ENCODE measurements around the gene PDIA5.

Gene PDIA5

DNA sequence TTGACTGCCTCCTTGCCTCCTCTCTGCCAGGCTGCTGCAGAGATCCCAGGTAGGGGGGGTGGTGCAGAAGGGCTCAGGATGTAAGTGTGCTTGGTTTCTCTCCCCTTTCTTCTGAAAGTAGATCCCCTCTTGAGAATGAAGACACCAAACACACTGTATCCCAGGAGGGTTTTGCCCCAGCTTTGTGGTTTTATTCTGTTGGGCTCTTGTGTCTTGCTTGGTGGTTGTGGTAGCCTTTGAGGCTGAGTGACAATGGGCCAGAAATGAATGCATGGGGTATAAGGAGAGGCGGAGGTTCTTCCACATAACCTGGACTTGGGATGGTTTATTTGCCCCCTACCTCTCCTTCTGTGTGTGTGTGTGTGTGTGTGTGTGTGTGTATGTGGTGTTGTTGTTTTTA lies 5.7 kb downstream of the PDIA5 start:
- no peak for DNase-seq

GRCh38 chr3:123075359-123075758 lies 8.5 kb downstream of the PDIA5 start:
- no peak for DNase-seq

DNA sequence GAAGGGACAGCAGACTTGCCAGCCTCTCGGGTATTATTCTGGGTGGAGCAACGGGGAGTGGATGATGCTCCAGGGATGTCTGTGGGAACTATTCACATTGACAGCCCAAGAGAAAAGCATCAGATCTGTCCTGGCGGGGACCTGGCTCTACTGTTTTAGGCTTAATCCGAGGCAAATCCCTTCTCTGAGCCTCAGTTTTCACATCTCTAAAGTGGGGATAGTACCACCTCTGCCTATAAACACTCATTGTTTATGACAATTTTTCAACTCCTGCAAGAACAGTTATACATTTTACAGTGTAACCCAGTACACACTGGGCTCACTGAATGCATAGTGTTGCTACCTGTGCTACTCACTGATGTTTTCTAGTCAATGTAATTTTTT lies 9.3 kb downstream of the PDIA5 start:
- DNase-seq, result no peak

- no peak for DNase-seq
Measured at GRCh38 chr3:123076496-123077418, 9.9 kb downstream of the PDIA5 start.

DNA sequence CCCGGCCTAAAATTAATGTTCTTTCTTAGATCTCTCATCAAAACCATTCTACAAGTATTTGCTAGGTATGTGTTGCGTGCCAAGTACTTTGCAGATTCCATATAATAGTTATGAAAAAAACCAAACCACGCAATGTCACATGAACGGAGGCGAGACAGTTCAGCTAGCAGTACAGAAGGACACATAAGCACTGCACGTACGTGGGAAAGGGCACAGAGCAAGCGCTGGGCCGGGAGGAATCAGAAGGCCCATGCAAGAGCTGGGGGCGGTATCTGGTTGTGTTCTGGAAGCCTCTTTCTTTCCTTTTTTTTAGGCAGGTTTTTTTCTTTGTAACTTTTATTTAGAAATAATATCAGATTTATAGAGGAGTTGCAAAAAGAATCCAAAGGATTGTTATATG lies 11.3 kb downstream of the PDIA5 start:
- no peak for DNase-seq

- DNase-seq, result no peak
Measured at GRCh38 chr3:123080864-123081562, 14.2 kb downstream of the PDIA5 start.

GRCh38 chr3:123081718-123082369 lies 15.0 kb downstream of the PDIA5 start:
- no peak for DNase-seq

DNA sequence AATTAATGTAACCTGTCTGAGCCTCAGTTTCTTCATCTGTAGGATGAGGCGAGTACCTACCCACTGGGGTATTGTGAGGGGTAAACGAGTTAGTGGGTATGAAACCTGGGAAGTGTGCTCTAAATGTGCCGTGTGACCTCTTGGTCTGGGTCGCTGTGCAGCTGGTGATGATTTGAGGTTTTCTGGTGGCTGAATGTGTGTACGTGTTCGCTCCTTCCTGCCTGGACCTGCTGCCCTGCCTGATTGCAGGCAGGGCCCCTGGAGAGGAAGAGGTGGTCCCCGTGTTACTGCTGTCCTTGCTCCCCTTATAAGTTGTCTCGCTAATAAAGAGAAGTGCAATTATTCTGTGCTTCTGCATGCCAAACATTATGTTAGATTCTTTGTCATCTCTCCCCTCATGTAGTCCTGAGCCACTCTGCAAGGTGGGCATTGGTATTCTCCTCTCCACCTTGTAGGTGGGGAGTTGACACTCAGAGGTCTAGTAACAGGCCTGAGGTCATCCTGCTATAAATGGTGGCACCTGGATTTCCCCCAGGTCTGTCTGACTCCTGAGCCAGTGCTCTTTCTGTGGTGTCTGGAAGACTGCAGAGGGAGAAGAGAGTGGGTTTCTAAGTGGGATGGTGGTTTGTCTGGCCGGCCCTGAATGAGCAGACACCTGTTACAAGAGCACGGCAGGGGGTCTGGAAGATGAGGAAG lies 15.7 kb downstream of the PDIA5 start:
- no peak for DNase-seq

DNA sequence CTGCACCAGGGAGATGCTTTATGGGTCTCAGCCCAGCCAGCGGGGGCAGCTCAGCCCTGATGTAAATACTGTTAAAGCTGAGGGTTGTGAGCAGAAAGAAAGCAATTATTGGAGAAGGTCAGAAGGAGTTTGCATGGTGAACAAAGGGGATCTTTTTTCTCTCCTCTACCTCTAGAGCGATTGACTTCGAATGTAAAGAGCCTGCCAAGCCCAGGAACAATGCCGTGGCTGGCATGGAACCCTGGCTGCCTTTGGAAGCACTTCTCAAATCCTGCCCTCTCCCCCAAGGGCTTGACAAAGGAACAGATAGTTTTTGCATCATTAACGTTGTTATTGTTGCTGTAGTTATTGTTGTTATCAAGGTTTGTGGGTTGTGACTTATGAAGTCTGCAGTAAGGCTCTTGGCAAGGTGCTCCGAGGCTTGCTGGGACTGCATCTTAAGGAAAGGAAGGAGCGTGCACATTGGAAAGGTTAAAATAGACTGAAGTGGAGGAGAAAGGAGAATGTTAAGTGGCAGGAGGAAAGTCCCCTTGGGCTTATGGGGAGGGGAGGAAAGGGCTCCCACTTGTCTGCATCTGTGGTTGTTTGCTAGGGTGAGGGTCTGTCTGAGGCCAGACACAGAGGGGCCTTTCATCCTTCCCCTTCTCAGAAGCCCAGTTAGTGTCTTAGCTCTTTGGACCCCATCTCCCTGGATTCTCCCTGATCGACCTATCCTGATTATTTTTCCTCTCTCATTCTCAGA lies 16.7 kb downstream of the PDIA5 start:
- DNase-seq, result no peak

DNA sequence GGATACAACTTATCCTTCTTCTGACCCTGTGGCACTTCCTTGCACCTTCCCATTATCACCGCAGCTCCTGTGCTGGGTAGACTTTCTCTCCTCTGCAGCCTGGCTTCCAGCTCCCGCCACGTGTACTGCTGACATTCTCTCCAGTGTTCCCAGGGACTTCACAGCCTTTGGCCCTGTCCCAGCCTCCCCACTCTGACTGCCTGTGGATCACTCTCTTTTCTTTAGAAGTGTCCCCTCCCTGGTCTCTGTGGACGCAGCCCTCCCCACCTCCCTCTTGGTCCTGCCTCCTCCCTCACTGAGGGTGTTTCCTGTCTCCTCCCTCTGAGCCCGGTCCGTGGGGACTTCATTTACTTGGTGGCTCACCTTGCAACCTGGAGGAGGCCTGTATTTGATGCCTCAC lies 17.4 kb downstream of the PDIA5 start:
- DNase-seq, result no peak

DNA sequence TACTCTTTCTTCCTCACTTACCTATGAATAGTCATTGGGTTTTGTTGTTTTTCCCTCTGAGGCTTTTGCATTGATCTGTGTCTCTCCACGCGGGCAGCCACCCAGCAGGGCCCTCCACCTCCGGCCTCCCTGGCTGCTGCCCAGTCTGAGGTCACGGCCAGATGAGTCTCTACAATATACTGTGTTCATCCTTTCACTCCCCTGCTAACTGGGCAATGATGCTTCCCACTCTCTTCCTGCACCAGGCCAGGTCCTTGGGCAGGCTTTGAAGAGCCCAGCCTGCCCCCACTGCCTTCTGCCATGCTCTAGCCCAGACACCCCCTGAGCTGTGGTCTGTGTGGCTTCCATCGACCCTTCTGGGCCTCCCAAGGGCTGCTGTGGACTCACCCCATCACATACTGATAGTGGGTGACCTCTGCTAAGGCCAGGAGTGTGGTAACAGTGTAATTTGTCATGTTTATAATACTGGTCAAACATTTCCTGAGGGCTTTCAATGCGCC lies 18.0 kb downstream of the PDIA5 start:
- DNase-seq, result no peak

DNA sequence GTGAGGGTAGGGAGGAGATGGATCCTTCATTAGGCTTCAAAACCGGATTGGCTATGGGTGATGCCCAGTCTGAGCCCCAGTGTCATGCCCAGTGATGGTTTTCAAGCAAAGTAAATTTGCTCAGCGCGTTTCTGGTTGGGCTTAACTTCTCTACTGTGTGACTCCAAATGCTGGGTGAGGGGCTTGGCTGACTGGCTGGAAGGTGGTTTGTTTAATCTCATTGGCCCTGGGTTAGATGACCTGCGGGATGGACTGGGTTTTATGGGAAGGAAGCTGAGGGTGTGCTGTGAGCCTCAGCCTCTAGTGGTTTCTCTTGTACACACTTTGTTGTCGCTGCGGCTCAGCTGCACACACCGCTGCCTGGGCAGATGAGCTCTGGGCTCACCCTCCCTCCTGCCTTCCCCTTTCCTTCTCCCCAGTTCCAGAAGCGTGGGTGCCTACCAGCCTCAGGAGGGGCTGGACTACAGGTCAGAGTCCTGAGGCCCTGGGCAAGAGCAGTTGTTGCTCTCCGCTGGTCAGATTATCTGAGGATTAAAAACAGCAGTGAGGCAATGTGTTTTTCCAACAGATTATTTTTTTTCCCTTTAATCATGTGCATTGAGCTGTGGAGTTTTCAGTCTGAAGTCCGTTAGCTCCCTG lies 18.6 kb downstream of the PDIA5 start:
- no peak for DNase-seq

- no peak for DNase-seq
Measured at GRCh38 chr3:123085932-123086627, 19.3 kb downstream of the PDIA5 start.

GRCh38 chr3:123088387-123088786 lies 21.6 kb downstream of the PDIA5 start:
- DNase-seq, result no peak

- DNase-seq, result no peak
Measured at GRCh38 chr3:123089611-123090331, 22.9 kb downstream of the PDIA5 start.

DNA sequence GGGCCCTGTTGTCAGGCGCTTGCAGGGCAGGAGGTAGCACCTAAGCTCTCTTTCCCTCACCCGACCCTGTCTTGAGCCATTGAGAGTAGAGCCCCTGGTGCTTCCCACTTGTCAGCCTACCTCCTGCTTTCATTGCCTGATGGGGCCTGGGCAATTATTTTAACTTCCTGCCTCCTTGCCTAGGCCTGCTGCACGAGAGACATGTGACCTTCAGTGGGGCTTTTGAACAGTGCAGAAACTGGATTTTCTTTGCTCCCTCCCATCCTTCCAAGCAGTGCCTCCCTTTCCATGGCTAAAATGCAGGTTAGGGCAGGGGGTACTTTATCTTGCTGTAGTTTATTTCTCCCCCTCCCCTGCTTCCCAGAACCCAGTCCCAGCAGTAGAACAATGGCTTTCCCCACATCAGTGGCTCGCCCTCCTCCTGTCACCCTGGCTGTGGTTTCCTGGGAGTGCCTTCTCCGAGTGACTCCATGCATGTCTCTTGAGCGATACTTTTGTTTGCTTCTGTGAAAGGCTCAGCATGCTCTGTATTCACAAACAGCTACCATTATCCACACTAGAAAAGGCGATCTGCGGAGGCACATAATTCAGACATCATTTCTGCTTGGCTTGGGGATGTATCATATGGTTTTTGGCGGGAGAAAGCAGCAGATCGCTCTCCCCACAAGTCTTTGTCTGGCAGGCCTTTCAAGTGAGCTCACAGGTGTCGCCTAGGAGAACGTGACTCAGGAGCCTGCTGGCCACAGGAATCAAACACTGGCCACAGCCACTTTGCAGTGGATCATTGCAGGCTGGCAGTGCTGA lies 24.1 kb downstream of the PDIA5 start:
- no peak for DNase-seq

DNA sequence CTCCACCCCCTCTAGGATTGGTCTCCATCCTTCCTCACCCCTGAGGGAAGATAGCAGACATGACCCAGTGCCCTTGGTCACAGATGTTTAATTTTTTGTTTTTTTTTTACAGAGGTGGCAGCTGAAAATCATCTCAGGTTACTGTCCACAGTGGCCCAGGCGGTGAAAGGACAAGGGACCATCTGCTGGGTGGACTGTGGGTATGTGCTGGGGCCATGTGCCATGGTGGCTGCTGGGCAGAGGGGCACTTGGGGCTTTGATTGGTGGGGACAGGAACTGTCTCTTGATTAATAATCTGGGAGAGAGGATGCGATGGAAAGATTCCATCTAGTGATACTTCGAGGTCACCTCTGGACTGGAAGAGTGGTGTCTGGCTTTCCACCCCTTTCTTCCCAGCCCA lies 25.4 kb downstream of the PDIA5 start:
- no peak for DNase-seq

- no peak for DNase-seq
Measured at GRCh38 chr3:123093696-123094095, 26.9 kb downstream of the PDIA5 start.

GRCh38 chr3:123094516-123095313 lies 27.9 kb downstream of the PDIA5 start:
- no peak for DNase-seq
